C4-2B (cell line): ENCODE data around the gene KDM1B.
"Not testable (repeated sequence)": the region's sequence is repeated elsewhere in the genome, so short reads cannot be mapped to it uniquely, and the experiment has no call there.

Experiments used
- H3K27ac ChIP-seq: fragments of 450-650 bp; 2 replicates; pipeline ENCODE4 v1.5.1; 2017
- CTCF ChIP-seq: fragments of 450-650 bp; conservative IDR thresholded peaks from 2 replicates; pipeline ENCODE4 v1.5.1; 2017; ENCODE audit warnings: mild to moderate bottlenecking
- ZFX ChIP-seq: fragments of 450-650 bp; IDR thresholded peaks from 2 replicates; pipeline ENCODE4 v1.6.1; 2017

The KDM1B gene

DNA sequence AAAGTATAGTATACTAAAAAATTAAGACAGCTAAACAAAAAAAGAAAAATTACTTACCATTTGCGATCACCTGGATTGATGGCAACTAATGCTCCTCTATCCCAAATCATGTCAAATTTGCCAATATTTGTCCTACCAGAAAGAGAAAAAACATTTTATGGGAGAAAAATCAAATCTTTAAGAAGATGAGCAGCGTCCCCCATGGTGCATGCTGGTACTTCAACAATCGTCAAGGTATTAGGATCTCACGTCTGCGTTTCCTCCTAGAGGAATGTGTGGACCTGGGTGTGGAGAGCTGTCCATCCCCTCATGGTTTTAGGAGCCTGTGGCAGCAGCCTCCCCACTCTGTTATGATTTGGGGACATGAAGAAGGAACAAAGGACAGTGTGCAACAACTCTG lies 16.3 kb upstream of the KDM1B start:
- no peak overlapping the region for H3K27ac ChIP-seq
- TF ChIP-seq CTCF (no peak; the same call in 1 of the 2 replicates), ZFX (no peak)

GRCh38 chr6:18139935-18140621 lies 15.1 kb upstream of the KDM1B start:
- TF ChIP-seq ZFX, result no peak
- no peak for TF ChIP-seq CTCF
- no peak overlapping the region for H3K27ac ChIP-seq

DNA sequence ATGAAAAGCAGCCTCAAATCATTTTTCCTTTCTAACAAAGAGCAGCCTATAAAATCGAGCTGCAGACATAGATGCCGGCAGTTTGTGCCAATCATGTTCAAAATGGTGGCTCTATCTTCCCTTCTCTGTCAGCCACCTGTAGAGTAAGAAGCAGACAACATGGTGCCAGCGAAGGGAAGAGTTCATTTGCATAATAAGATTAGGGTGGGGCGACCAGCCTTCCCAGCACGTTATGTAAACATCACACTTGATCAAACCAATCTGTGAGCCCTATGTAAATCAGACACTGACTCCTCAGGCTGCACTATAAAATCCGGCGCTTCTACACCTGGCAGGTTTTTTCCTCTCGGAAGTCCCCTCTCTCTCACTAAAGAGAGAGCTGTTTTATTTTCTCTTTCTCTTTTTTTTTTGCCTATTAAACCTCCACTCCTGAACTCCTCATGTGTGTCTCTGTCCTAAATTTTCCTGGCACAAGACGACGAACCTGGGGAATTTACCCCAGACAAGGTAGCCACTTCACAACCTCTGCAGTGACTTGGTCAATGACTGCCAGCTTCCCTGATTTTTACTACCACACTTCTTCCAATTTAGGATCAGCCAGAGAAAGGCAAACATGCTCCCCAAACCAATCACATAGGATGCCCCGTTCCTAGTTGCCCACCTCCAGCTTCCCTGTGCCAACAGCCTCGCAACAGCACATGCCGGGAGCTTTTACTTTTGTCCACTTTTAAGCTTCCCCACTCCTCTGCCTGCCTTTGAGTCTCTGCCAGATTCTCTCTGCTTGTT lies 13.2 kb upstream of the KDM1B start:
- H3K27ac ChIP-seq, result peak overlapping the region; percentile 13; the same call in 1 of the 2 replicates
- TF ChIP-seq ZFX, result no peak

GRCh38 chr6:18142591-18142861 lies 12.7 kb upstream of the KDM1B start:
- peak overlapping the region; percentile 13; the same call in 1 of the 2 replicates for H3K27ac ChIP-seq
- TF ChIP-seq ZFX (no peak), CTCF (no peak)

DNA sequence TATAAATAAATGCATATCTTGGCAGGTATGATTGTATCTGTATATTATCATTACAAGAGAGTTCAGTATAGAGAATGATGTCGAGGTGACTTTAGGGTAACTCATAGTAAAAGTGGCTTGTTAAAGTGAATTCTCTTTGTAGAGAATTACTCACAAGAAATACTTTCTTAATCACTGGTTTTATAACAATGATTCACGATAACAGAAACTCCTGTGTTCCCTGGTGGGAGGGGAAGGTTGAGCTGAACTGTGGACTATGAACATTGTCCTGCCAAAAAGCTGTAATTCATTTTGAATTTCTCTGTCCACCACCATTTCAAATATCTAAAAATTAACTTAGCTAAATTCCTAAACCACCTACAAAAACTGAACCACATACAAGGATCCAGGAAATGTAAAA lies 8.1 kb upstream of the KDM1B start:
- H3K27ac ChIP-seq, result no peak overlapping the region
- no peak for TF ChIP-seq ZFX

GRCh38 chr6:18147616-18148015 lies 7.6 kb upstream of the KDM1B start:
- no peak overlapping the region for H3K27ac ChIP-seq
- TF ChIP-seq ZFX, result no peak
- no peak for TF ChIP-seq CTCF

- no peak for TF ChIP-seq CTCF
- no peak for TF ChIP-seq ZFX
- no peak overlapping the region for H3K27ac ChIP-seq
Observed at GRCh38 chr6:18148304-18149025, 6.8 kb upstream of the KDM1B start.

GRCh38 chr6:18151391-18151790 lies 3.8 kb upstream of the KDM1B start:
- H3K27ac ChIP-seq, result not testable (repeated sequence)

- no peak overlapping the region for H3K27ac ChIP-seq
- no peak for TF ChIP-seq CTCF
- TF ChIP-seq ZFX, result no peak
Observed at GRCh38 chr6:18151801-18152200, 3.4 kb upstream of the KDM1B start.
